Right lobe of liver (tissue), 4 donors: Measurements from ENCODE around the gene KIAA1958.

Experiments used
- CTCF ChIP-seq, 4 donors: fragments of 200-600 bp in 3 of 4; fragments of 450-650 bp in 1 of 4; IDR thresholded peaks; one replicate each; pipeline versions ENCODE4 v1.5.1 to v1.8.0; 2016 to 2022; ENCODE audit warnings: antibody characterized with exemption in 4 of 4, mild to moderate bottlenecking in 2 of 4
- POLR2A ChIP-seq: fragments of 450-650 bp; IDR thresholded peaks from one replicate; pipeline ENCODE4 v1.6.1; 2017; ENCODE audit warnings: antibody characterized with exemption, mild to moderate bottlenecking
- donor health status: DM: no; HTN: no; CAD: no.
- donor health status: DM: no; HTN: no; CAD: no.
- donor health status: DM: no; HTN: yes; CAD: no.

DNA sequence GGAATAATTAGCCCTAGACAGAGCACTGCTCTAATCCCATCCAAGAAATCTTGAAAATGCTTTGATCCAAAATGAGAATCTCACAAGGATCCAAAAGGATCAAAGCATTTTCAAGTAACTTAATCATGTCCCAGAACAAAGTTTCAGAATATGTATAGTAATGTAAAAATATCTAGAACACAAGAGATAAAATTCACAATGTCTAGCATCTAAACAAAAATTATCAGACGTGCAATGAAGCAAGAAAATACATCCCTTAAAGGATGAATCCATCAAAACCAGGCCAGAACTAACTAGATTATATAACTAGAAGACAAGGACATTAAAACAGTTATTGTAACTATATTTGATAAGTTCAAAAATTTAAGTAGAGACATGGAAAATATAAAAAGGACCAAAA lies 162.0 kb downstream of the KIAA1958 start:
- TF ChIP-seq CTCF (IDR thresholded peaks at IDR 0.05) (no peak), POLR2A (no peak)
